Activated T-helper 2 cell treated with anti-CD3 and anti-CD28 coated beads, Interferon-gamma antibody, Interleukin-2, Interleukin-4, amounts not matched to agents 10 μg/mL and 5 μg/mL and 100 μg/mL, durations not matched to agents 14 hours and 24 hours and 36 hours (primary cell): ENCODE results near the gene CDH4. TPM values are rescaled to one million over a fixed set of nuclear protein-coding genes. Genes with fewer than 3 reads are reported as not detected.
"Not testable (repeated sequence)": the region's sequence is repeated elsewhere in the genome, so short reads cannot be mapped to it uniquely, and the experiment has no call there.

ENCODE experiments used
- DNase-seq: peaks from one replicate; pipeline ENCODE4 v3.0.0; 2021; ENCODE audit warnings: low spot score
- H3K27ac Mint-ChIP-seq: one replicate; pipeline ENCODE4 v1.8.0; 2021; ENCODE audit warnings: mixed read lengths
- H3K27me3 Mint-ChIP-seq: one replicate; pipeline ENCODE4 v1.8.0; 2021; ENCODE audit warnings: low read depth, mixed read lengths
- H3K36me3 Mint-ChIP-seq: one replicate; pipeline ENCODE4 v1.8.0; 2021; ENCODE audit warnings: low read depth, mixed read lengths
- H3K4me1 Mint-ChIP-seq: one replicate; pipeline ENCODE4 v1.8.0; 2021; ENCODE audit warnings: low read depth, mixed read lengths
- H3K4me3 Mint-ChIP-seq: one replicate; pipeline ENCODE4 v1.8.0; 2021; ENCODE audit warnings: low read depth, mild to moderate bottlenecking, moderate library complexity, mixed read lengths
- H3K9me3 Mint-ChIP-seq: one replicate; pipeline ENCODE4 v1.8.0; 2021; ENCODE audit warnings: mixed read lengths
- intact Hi-C: fragments of 100-400 bp; cut with micrococcal nuclease; formaldehyde crosslinking; loops from one replicate; pipeline ENCODE4 v1.15.1; 2023
- total RNA-seq: library from RNA; stranded (reverse); gene quantifications from 2 replicates; pipeline ENCODE4 v1.2.3, GENCODE V29; 2022

CDH4 gene
- total RNA-seq, 1 donor from 2014 or later: not detected

DNA sequence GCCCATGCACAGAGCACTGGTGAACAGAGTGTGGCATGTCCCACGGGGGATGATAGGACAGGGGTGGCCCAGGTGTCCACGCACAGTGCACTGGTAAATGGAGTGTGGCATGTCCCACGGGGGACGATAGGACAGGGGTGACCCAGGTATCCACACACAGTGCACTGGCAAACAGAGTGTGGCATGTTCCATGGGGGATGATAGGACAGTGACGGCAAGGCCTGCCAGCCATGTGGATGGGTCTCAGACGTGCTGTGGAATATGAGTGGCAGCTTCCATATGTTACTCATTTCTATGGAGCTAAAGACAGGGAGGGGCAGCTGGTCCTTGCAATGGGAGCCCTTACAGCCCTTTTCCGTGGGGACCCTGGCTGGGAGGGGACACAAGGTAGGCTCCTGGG is 168.7 kb downstream of the CDH4 start:
- Mint-ChIP-seq H3K4me3 (no peak overlapping the region), H3K36me3 (no peaks in the 10 kb centered on the region), H3K27me3 (no peaks in the 10 kb centered on the region), H3K27ac (no peak overlapping the region), H3K4me1 (no peaks in the 10 kb centered on the region), H3K9me3 (no peaks in the 10 kb centered on the region)
- no peak for DNase-seq
- intact Hi-C loops: no loop called here

DNA sequence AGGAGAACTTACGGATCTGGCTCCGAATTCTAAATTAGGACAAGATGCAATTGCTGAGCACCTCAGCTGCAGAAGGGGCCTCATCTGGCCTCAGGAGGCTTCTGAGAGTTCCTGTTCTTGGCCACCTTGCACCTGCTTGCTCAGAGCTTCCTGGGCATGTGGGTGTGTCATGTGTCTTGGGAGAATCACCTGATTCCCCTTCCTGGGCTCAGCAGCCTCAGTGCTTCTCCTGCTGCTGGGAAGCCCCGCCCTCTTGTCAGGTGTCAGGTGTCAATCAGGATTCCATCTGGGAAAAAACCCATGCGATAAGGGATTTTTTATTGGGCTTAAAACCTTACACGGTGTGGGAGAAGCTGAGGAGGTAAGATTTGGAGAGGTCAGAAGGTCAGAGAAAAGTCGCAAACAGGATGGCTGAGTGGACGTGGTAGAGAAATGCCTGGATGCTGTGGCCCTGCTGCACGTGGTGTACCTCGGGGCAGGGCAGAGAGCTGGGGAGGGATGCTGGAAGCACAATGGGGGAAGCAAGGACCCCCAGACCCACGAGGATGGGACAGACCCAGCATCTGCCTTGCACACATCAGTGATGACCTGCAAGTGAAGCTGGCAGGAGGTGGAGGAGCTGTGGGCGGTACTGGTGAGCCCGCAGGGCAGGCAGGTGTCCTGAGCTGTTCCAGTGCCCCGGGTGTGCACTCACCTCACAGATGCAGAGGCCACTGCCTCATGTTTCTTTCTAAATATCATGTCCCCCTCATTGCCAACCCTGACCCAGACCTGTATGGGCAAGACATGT is 170.8 kb downstream of the CDH4 start:
- Mint-ChIP-seq H3K36me3 (no peaks in the 10 kb centered on the region), H3K9me3 (no peaks in the 10 kb centered on the region), H3K4me3 (no peak overlapping the region), H3K27ac (no peak overlapping the region), H3K4me1 (no peaks in the 10 kb centered on the region), H3K27me3 (no peaks in the 10 kb centered on the region)
- intact Hi-C loops: no loop called here
- DNase-seq: no peak

DNA sequence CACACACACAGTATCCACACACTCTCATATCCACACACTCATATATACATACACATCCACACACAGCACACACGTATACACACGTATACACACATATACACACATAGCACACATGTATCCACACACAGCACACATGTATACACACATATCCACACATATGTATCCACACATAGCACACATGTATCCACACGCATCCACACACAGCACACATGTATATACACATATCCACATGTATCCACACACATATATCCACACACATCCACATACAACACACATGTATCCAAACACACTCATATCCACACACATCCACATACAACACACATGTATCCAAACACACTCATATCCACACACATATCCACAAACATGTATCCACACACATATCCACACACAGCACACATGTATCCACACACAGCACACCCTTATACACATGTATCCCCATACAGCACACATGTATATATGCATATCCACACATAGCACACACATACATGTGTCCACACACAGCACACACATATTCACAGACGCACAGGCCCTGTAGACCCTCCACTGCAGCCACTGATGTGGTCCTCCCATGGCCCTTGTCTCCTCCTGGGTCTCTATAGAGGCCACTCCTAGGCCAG is 172.1 kb downstream of the CDH4 start:
- Mint-ChIP-seq H3K27me3 (no peaks in the 10 kb centered on the region), H3K9me3 (no peaks in the 10 kb centered on the region), H3K4me3 (no peak overlapping the region), H3K27ac (no peak overlapping the region), H3K4me1 (no peaks in the 10 kb centered on the region), H3K36me3 (no peaks in the 10 kb centered on the region)
- DNase-seq: no peak
- intact Hi-C loops: no loop called here

DNA sequence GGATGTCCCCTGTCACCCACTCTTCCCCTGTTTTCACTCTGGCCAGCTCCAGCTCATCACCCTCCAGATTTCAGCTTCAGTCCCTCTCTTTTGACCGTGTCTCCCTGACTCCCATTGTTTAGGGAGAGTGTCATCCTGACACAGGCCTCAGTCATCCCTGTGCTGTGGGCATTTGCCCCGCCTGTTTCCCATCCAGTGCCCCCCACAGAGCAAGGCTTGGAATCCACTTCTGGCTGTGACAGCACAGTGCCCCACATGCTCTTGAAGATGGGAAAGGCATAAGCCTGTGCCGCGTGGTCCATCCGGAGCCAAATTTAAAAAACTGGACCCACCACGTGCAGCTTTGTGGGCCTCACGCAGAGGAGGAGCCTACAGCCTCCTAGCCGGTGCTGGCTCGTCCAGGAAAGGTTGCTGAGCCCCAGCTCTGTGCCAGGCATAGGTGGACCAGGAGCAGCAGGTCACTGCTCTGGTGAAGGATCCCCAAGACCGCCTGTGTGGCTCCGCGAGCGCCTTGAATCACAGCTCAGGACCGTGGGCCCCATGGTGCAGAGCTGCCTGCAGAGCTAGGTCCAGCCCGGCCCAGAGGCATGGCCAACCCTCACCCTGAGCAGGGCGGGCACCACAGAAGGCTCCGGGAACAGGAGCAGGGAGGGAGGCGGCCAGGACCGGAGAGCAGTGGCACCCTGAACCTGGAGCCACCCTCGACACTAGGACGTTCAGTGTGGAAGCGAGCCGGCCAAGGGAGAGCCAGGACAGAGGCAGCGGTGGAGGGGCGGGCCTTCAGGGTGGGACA is 172.8 kb downstream of the CDH4 start:
- no peak overlapping the region for H3K4me3 Mint-ChIP-seq
- H3K36me3 Mint-ChIP-seq: no peaks in the 10 kb centered on the region
- no peak overlapping the region for H3K27ac Mint-ChIP-seq
- no peaks in the 10 kb centered on the region for H3K27me3 Mint-ChIP-seq
- H3K4me1 Mint-ChIP-seq: no peaks in the 10 kb centered on the region
- H3K9me3 Mint-ChIP-seq: no peaks in the 10 kb centered on the region
- no peak for DNase-seq
- intact Hi-C loops: no loop called here

DNA sequence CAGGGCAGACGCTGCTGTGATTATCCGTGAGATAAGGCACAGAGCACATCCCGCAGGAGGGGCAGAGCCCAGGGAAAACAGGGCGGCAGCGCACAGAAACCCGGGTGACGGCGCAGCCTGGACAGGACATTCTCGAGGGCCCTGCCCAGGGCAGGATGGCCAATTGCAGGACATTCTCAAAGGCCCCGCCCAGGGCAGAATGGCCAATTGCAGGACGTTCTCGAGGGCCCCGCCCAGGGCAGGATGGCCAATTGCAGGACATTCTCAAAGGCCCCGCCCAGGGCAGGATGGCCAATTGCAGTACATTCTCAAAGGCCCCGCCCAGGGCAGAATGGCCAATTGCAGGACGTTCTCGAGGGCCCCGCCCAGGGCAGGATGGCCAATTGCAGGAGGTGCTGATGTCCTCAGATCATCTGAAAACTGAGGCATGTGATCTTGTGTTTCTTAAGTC is 173.5 kb downstream of the CDH4 start:
- H3K36me3 Mint-ChIP-seq, H3K27ac Mint-ChIP-seq, H3K27me3 Mint-ChIP-seq, H3K4me1 Mint-ChIP-seq, DNase-seq, H3K9me3 Mint-ChIP-seq, intact Hi-C loops, H3K4me3 Mint-ChIP-seq: not testable (repeated sequence)

DNA sequence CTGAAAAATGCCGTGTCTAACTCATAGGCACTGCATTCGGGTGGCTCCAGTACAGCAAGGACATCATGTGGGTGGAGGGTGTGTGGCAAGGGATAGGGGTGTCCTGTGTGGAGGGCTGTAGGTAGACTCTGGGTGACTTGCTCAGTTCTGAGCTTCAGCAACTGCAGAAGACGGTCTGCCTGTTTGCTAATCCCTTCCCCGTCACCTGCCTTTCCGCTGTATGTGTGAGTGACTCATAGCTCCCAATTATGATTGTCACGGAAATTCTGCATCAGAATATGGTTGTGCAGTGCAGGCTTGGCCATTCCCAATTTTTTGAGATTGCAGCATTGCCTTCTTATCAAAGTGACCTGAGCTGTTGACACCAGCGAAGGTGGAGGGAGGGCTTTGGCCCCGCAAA is 174.3 kb downstream of the CDH4 start:
- no peak for DNase-seq
- intact Hi-C loops: no loop called here
- H3K27me3 Mint-ChIP-seq: no peaks in the 10 kb centered on the region
- H3K9me3 Mint-ChIP-seq: no peaks in the 10 kb centered on the region
- H3K4me1 Mint-ChIP-seq: no peaks in the 10 kb centered on the region
- no peaks in the 10 kb centered on the region for H3K36me3 Mint-ChIP-seq
- H3K4me3 Mint-ChIP-seq: no peak overlapping the region
- no peak overlapping the region for H3K27ac Mint-ChIP-seq

DNA sequence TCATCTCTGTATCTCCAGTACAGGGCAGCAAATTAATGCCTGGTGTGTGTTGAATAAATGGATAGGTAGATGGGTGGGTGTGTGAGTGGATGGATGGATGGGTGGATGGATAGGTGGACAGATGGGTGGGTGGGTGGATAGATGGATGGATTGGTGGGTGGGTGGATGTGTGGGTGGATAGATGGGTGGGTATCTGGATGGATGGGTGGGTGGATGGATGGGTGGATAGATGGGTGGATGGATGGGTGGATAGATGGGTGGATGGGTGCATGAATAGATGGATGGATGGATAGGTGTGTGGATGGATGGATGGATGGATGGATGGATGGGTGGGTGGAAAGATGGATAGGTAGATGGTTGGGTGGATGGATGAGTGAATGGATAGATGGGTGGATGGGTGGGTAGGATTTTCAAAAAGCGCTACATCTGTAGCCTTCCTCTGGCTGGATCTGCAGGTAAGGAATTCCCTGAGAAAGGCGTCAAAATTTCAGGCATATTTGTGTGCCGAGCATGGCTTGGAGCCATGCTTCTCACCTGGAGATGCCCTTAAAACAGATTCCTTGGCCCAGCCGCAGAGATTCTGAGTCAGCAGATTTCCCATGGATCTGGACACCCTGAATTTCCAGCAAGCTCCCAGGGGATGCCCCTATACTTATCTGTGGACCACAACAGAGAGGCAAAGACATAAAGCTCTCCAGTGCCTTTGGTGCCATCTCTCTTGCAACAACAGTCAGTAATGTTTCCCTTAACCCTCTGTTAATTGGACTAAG is 177.6 kb downstream of the CDH4 start:
- Mint-ChIP-seq H3K4me3 (no peak overlapping the region), H3K9me3 (no peaks in the 10 kb centered on the region), H3K27me3 (no peaks in the 10 kb centered on the region), H3K27ac (no peak overlapping the region), H3K36me3 (no peaks in the 10 kb centered on the region), H3K4me1 (no peaks in the 10 kb centered on the region)
- intact Hi-C loops: no loop called here
- no peak for DNase-seq

DNA sequence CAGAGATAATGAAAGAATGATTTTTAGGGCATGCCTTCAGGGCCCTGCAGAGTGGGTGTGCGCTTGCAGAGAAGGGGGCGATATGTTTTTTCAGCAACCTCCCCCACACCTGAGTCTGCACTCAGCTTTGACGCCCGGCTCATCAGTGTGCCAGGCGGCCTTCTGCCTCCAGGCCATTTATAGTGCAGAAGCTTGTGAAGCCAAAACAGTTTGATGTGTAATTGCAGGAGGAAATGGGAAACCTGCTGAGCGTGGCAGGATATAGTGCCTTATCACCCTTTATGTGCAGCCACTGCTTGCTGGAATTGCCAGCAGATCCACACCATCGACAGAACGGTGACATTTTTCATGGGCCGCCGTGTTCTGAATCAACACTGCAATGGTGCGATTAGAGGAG is 178.2 kb downstream of the CDH4 start:
- intact Hi-C loops: no loop called here
- no peaks in the 10 kb centered on the region for H3K9me3 Mint-ChIP-seq
- H3K4me3 Mint-ChIP-seq: no peak overlapping the region
- DNase-seq: no peak
- no peak overlapping the region for H3K27ac Mint-ChIP-seq
- no peaks in the 10 kb centered on the region for H3K27me3 Mint-ChIP-seq
- no peaks in the 10 kb centered on the region for H3K36me3 Mint-ChIP-seq
- no peaks in the 10 kb centered on the region for H3K4me1 Mint-ChIP-seq

DNA sequence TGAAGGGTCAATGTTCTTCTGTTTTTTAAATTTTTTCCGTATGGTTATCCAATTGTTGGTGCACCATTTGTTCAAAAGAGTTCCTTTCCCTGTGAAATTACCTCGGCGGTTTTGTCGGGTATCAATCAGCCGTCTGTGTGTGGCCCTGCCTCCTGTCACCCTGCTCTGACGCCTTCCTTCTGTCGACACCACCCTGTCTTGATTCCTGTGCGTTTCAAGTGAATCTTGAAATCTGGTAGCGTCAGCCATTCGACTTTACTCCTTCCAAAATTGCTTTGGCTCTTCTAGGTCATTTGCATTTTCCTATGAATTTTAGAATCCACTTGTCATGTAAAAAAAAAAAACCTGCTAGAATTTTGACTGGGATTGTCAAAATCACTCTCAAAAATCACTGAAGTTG is 181.1 kb downstream of the CDH4 start:
- no peaks in the 10 kb centered on the region for H3K4me1 Mint-ChIP-seq
- H3K4me3 Mint-ChIP-seq: no peak overlapping the region
- no peak overlapping the region for H3K27ac Mint-ChIP-seq
- no peaks in the 10 kb centered on the region for H3K9me3 Mint-ChIP-seq
- no peak for DNase-seq
- H3K27me3 Mint-ChIP-seq: no peaks in the 10 kb centered on the region
- intact Hi-C loops: no loop called here
- H3K36me3 Mint-ChIP-seq: no peaks in the 10 kb centered on the region

DNA sequence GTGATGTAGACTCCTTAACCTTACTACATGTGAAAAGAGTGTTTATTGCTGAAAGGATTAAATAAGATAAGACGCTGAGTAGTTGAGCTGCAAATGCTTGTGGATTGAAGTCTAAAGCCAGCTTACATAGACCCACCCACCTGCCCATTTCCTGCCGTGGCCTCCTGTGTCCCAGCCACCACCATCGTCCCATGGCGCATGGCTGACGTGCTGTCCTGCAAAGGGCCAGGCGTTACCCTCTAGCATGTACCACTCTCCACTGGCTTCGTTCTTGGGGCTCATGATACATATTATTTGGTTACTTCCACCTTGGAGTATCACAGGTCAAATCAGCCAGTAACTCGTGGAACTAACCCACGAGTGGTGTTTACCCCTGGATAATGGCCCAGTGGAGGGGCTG is 181.8 kb downstream of the CDH4 start:
- Mint-ChIP-seq H3K27ac (no peak overlapping the region), H3K9me3 (no peaks in the 10 kb centered on the region), H3K4me1 (no peaks in the 10 kb centered on the region), H3K36me3 (no peaks in the 10 kb centered on the region), H3K27me3 (no peaks in the 10 kb centered on the region), H3K4me3 (no peak overlapping the region)
- DNase-seq: no peak
- intact Hi-C loops: no loop called here

DNA sequence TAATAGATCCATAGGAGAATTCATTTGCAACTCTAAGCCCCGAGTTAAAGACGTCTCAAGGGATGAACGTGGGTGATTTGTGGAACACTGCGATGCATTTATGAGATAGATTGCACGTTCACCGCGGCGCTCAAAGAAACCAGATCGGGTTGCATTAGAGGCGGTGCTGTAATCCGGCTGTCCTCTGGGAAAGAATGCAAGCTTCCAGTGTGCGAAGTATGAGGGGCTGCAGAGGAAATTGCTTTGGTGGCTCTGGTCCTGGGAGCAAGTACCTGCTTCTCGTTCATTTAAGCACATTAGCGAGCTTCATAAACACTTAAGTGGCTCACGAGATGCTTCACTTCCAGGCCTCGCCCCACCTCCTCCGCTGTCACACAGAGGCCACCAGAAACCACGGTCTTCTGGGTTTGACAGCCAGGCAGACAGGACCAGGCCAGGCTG is 182.3 kb downstream of the CDH4 start:
- no peaks in the 10 kb centered on the region for H3K27me3 Mint-ChIP-seq
- no peaks in the 10 kb centered on the region for H3K9me3 Mint-ChIP-seq
- H3K4me3 Mint-ChIP-seq: no peak overlapping the region
- H3K4me1 Mint-ChIP-seq: no peaks in the 10 kb centered on the region
- DNase-seq: no peak
- H3K36me3 Mint-ChIP-seq: no peaks in the 10 kb centered on the region
- intact Hi-C loops: no loop called here
- H3K27ac Mint-ChIP-seq: no peak overlapping the region

DNA sequence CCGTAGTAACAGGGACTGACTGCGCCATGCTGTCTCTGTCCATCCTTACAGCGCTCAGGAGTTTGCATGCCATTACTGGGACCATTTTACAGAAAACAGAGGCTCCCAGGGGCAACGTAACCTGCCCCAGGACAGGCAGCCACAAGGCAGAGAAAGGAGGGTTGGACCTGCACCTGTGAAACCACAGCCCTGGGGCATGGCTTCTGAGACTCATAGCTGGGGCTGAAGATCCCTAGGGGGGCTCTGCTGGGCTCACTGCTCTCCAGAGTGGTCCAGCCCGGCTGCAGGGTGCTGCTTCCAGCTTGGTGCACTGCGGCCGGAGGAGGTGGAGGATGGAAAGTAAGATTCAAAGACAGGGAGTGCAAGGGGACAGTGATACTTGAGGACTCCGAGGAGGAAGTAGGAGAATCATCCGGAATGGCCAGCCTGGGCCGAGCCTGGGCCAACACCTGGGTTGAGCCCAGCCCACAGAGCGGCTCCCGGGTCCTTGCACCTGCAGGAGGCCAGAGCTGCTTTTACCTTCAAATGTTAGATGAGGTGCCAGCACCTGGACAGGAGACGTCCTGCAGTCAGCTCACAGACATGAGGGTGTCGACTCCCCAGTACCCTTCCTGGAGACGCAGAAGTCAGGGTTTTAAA is 183.2 kb downstream of the CDH4 start:
- Mint-ChIP-seq H3K4me3 (no peak overlapping the region), H3K4me1 (no peaks in the 10 kb centered on the region), H3K36me3 (no peaks in the 10 kb centered on the region), H3K27ac (no peak overlapping the region), H3K9me3 (no peaks in the 10 kb centered on the region), H3K27me3 (no peaks in the 10 kb centered on the region)
- intact Hi-C loops: no loop called here
- no peak for DNase-seq
